HK-2 (cell line): Measurements from ENCODE around the gene CCNF.
"Not testable (repeated sequence)": the region's sequence is repeated elsewhere in the genome, so short reads cannot be mapped to it uniquely, and the experiment has no call there.

Source experiments
- DNase-seq: peaks from one replicate; pipeline ENCODE4 v3.0.0-alpha.2; 2018; ENCODE audit not compliant: unreplicated experiment

The CCNF gene

GRCh38 chr16:2471653-2472487 is 42.6 kb downstream of the CCNF start:
- no peak for DNase-seq

GRCh38 chr16:2472488-2472864 is 43.2 kb downstream of the CCNF start:
- no peak for DNase-seq

- no peak for DNase-seq
These were observed 43.7 kb downstream of the CCNF start for GRCh38 chr16:2472885-2473445.

- no peak for DNase-seq
These were observed 44.2 kb downstream of the CCNF start for GRCh38 chr16:2473446-2473926.

- DNase-seq, result peak; percentile 48
These were observed 45.0 kb downstream of the CCNF start for GRCh38 chr16:2473999-2474876.

- peak; percentile 76 for DNase-seq
These were observed 45.7 kb downstream of the CCNF start, which contains the start of gene TBC1D24 for GRCh38 chr16:2474877-2475412. Gene TBC1D24 (plus strand): TSS chr16:2475127. CDS start chr16:2496149, 21,022 bp downstream.

- no peak for DNase-seq
These were observed 46.4 kb downstream of the CCNF start for GRCh38 chr16:2475413-2476344.

- no peak for DNase-seq
These were observed 47.1 kb downstream of the CCNF start for GRCh38 chr16:2476345-2476720.

GRCh38 chr16:2476741-2477140 is 47.5 kb downstream of the CCNF start:
- no peak for DNase-seq

GRCh38 chr16:2477327-2477726 is 48.1 kb downstream of the CCNF start:
- DNase-seq, result no peak

GRCh38 chr16:2478279-2478678 is 49.0 kb downstream of the CCNF start:
- DNase-seq, result no peak

GRCh38 chr16:2479996-2480395 is 50.7 kb downstream of the CCNF start:
- DNase-seq, result not testable (repeated sequence)

GRCh38 chr16:2480948-2481347 is 51.7 kb downstream of the CCNF start:
- DNase-seq, result no peak

- DNase-seq, result no peak
These were observed 52.4 kb downstream of the CCNF start for GRCh38 chr16:2481676-2482075.

GRCh38 chr16:2482249-2482648 is 53.0 kb downstream of the CCNF start:
- no peak for DNase-seq

GRCh38 chr16:2482708-2483534 is 53.7 kb downstream of the CCNF start:
- no peak for DNase-seq

GRCh38 chr16:2483939-2484897 is 55.0 kb downstream of the CCNF start:
- no peak for DNase-seq

GRCh38 chr16:2484898-2485508 is 55.8 kb downstream of the CCNF start:
- no peak for DNase-seq
